Thyroid gland (tissue), 4 donors: Measurements from ENCODE around the gene KRTAP15-1.
A peak's percentile ranks its signal among the peaks of the same experiment; 100 is the strongest.

Experiments
- POLR2A ChIP-seq, 2 donors: fragments of 450-650 bp; IDR thresholded peaks; one replicate each; pipeline ENCODE4 v1.6.1; 2017; ENCODE audit warnings: antibody characterized with exemption in 2 of 2, mild to moderate bottlenecking in 2 of 2, moderate library complexity in 1 of 2
- TF ChIP-seq, protein P1 (sequence below), 6 experiments: fragments of 200-600 bp in 3 of 6; fragments of 450-650 bp in 3 of 6; sonication (generic) in 3 of 6; IDR thresholded peaks; one replicate each; pipeline ENCODE4 v1.5.1; 2016 to 2019; ENCODE audit warnings: antibody characterized with exemption in 6 of 6, mild to moderate bottlenecking in 2 of 6, inconsistent platforms in 1 of 6, moderate library complexity in 1 of 6

DNA sequence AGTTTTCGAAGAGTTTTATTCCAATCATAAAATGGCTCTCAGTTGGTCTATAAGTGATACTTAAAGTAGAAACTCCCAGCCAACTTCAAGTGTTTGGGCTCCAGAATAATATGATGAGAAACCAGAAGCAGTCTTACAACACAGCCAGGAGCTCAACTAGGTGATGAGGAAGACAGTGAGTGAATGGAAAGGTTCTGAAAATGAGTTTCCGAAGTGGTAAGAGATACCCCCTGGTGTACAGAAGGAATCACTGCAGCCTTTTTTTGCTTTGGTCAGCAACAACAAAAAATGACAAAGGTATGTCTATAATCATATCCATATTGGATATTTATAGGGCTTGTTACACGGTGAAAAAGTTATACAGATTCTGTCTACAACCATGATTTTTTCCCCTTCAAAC, 23.6 kb downstream of the KRTAP15-1 start:
- TF ChIP-seq, protein P1, sequence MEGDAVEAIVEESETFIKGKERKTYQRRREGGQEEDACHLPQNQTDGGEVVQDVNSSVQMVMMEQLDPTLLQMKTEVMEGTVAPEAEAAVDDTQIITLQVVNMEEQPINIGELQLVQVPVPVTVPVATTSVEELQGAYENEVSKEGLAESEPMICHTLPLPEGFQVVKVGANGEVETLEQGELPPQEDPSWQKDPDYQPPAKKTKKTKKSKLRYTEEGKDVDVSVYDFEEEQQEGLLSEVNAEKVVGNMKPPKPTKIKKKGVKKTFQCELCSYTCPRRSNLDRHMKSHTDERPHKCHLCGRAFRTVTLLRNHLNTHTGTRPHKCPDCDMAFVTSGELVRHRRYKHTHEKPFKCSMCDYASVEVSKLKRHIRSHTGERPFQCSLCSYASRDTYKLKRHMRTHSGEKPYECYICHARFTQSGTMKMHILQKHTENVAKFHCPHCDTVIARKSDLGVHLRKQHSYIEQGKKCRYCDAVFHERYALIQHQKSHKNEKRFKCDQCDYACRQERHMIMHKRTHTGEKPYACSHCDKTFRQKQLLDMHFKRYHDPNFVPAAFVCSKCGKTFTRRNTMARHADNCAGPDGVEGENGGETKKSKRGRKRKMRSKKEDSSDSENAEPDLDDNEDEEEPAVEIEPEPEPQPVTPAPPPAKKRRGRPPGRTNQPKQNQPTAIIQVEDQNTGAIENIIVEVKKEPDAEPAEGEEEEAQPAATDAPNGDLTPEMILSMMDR (IDR thresholded peaks at IDR 0.05), result peak in 1 of 6 experiments; percentile 51
- TF ChIP-seq POLR2A (IDR thresholded peaks at IDR 0.05), result no peak
